Mesendoderm (in vitro differentiated cells): ENCODE measurements around the gene FRMD4B.

ENCODE experiments used
- DNase-seq: peaks from one replicate; pipeline ENCODE4 v3.0.0; 2013
- H2AK5ac ChIP-seq: 2 replicates; pipeline ENCODE4 v1.6.1; 2013; ENCODE audit warnings: low read length, inconsistent platforms
- H2BK120ac ChIP-seq: 2 replicates; pipeline ENCODE4 v1.6.1; 2013; ENCODE audit warnings: low read depth, mild to moderate bottlenecking, low read length, moderate library complexity, mixed read lengths
- H2BK15ac ChIP-seq: replicated peaks from 2 replicates; pipeline ENCODE4 v1.6.1; 2013; ENCODE audit warnings: low read depth, mild to moderate bottlenecking, moderate library complexity
- H2BK5ac ChIP-seq: 2 replicates; pipeline ENCODE4 v1.6.1; 2013; ENCODE audit warnings: low read length, inconsistent platforms
- H3K18ac ChIP-seq: 2 replicates; pipeline ENCODE4 v1.6.1; 2013; ENCODE audit warnings: mild to moderate bottlenecking, low read length, mixed read lengths
- H3K23ac ChIP-seq: one replicate; pipeline ENCODE4 v1.6.1; 2013; ENCODE audit warnings: low read length
- H3K27ac ChIP-seq: 2 replicates; pipeline ENCODE4 v1.5.1; 2013; ENCODE audit warnings: low read depth, mild to moderate bottlenecking, inconsistent platforms, low read length, moderate library complexity
- H3K27me3 ChIP-seq: 2 replicates; pipeline ENCODE4 v1.6.1; 2013; ENCODE audit warnings: low read length, control low read depth, mild to moderate bottlenecking, inconsistent platforms; ENCODE audit not compliant: insufficient read depth, poor library complexity
- H3K36me3 ChIP-seq: 2 replicates; pipeline ENCODE4 v1.6.1; 2013; ENCODE audit warnings: low read length, inconsistent platforms; ENCODE audit not compliant: control insufficient read depth, insufficient read depth
- H3K4ac ChIP-seq: one replicate; pipeline ENCODE4 v1.6.1; 2013; ENCODE audit warnings: low read depth, mild to moderate bottlenecking, low read length, moderate library complexity
- H3K4me1 ChIP-seq: 2 replicates; pipeline ENCODE4 v1.6.1; 2013; ENCODE audit warnings: low read depth, low read length, inconsistent platforms; ENCODE audit not compliant: control insufficient read depth
- H3K4me2 ChIP-seq: 2 replicates; pipeline ENCODE4 v1.6.1; 2013; ENCODE audit warnings: low read length
- H3K4me3 ChIP-seq: 2 replicates; pipeline ENCODE4 v1.5.1; 2013; ENCODE audit warnings: mild to moderate bottlenecking, low read length
- H3K56ac ChIP-seq: one replicate; pipeline ENCODE4 v1.6.1; 2013; ENCODE audit warnings: low read length
- H3K79me1 ChIP-seq: 2 replicates; pipeline ENCODE4 v1.6.1; 2013; ENCODE audit warnings: low read length, inconsistent platforms
- H3K79me2 ChIP-seq: 2 replicates; pipeline ENCODE4 v1.6.1; 2013; ENCODE audit warnings: mild to moderate bottlenecking, low read length; ENCODE audit not compliant: control insufficient read depth, insufficient read depth
- H3K9ac ChIP-seq: 2 replicates; pipeline ENCODE4 v1.6.1; 2013; ENCODE audit warnings: low read length, inconsistent platforms
- H4K5ac ChIP-seq: one replicate; pipeline ENCODE4 v1.6.1; 2013; ENCODE audit warnings: low read length
- H4K8ac ChIP-seq: one replicate; pipeline ENCODE4 v1.6.1; 2013; ENCODE audit warnings: low read depth, mild to moderate bottlenecking, control low read depth, low read length, moderate library complexity
- WGBS: extraction: QIAGEN DNeasy Blood & Tissue Kit; methylation state at CpG from one replicate; pipeline ENCODE4 v1.1.7; 2013; ENCODE audit warnings: low lambda C conversion rate, missing lambda C conversion rate; ENCODE audit not compliant: insufficient coverage; ENCODE audit errors: extremely low coverage; 5-methylcytosine and 5-hydroxymethylcytosine counted together

FRMD4B gene

DNA sequence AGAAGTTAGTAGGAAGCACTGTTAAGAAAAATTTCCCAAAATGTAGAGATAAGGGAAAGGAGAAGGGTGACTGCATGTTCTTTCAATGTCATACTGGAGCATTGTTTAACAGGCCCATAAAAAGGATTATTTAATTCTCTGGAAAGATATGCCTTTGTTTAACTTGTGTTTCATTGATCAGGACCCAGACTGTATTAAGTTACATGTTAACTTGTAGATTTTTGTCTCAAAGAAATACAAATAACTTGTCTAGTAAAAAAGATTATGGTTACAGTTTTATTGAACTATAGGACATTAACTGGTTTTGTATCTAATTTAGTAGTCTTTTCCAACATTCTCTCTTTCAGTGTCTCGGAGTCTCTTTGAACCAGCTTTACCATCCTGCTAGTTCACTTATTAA lies 213.8 kb downstream of the FRMD4B start:
- H4K8ac ChIP-seq: no peak overlapping the region
- DNase-seq: no peak
- no peak overlapping the region for H3K56ac ChIP-seq
- H4K5ac ChIP-seq: no peak overlapping the region
- no peak overlapping the region for H3K23ac ChIP-seq
- H2BK5ac ChIP-seq: no peak overlapping the region
- no peak overlapping the region for H2BK15ac ChIP-seq
- no peak overlapping the region for H3K9ac ChIP-seq
- H3K27ac ChIP-seq: no peak overlapping the region
- H3K27me3 ChIP-seq: no peaks in the 10 kb centered on the region
- H3K4me2 ChIP-seq: no peak overlapping the region
- no peak overlapping the region for H3K4me3 ChIP-seq
- H3K18ac ChIP-seq: no peak overlapping the region
- WGBS: no CpG with 5 or more reads among the region's 1 CpG
- H3K36me3 ChIP-seq: no peaks in the 10 kb centered on the region
- H2BK120ac ChIP-seq: no peak overlapping the region
- H3K79me1 ChIP-seq: no peaks in the 10 kb centered on the region
- H3K4me1 ChIP-seq: no peaks in the 10 kb centered on the region
- no peak overlapping the region for H2AK5ac ChIP-seq
- H3K4ac ChIP-seq: no peak overlapping the region
- no peaks in the 10 kb centered on the region for H3K79me2 ChIP-seq

DNA sequence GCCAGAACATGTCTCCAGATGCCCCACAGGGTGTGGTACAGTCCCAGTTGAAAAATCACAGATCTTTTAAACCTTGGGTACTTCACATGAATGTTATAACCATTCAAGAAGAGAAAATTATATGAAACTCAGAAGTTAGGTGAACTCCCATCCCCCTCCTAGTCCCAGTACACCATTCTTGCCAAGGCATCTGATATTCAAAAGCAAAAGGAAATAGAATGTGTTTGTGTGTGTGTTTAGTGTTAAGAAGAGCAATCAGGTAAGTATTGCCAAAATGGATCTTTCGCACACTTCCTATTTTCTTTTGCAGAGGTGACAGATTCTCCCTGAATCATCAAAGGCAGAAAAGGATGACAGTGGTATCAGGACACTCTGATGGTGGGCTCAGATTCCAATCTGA lies 219.4 kb downstream of the FRMD4B start:
- Histone ChIP-seq H3K4ac (no peak overlapping the region), H3K4me3 (no peak overlapping the region), H3K79me1 (no peaks in the 10 kb centered on the region), H3K56ac (no peak overlapping the region), H3K9ac (no peak overlapping the region), H3K18ac (no peak overlapping the region), H3K23ac (no peak overlapping the region), H3K27ac (no peak overlapping the region), H2BK5ac (no peak overlapping the region), H2BK15ac (no peak overlapping the region), H3K79me2 (no peaks in the 10 kb centered on the region), H3K36me3 (no peaks in the 10 kb centered on the region), H4K5ac (no peak overlapping the region), H3K4me2 (no peak overlapping the region), H2AK5ac (no peak overlapping the region), H2BK120ac (no peak overlapping the region), H3K27me3 (no peaks in the 10 kb centered on the region), H4K8ac (no peak overlapping the region), H3K4me1 (no peaks in the 10 kb centered on the region)
- no CpG with 5 or more reads among the region's 1 CpG for WGBS
- DNase-seq: no peak

DNA sequence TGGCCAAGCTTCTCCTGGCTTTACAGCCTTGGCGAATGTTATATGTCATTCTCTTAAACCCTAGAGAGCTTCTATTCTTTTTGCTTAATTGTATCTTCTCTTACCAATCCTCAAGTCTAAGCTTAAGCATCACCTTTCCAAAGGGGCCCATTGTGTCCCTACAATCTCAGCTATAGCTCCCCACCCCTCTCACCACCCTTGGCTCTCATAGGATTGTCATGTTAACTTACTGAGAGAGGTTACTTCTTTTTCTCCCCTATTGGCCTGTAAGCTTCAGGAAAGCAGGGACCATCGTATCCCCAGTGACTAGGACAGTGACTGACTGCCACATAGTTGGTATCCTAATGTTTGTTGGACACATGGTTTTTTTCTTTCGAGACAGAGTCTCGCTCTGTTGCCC lies 220.1 kb downstream of the FRMD4B start:
- WGBS: no CpG with 5 or more reads among the region's 4 CpGs
- Histone ChIP-seq H3K4me2 (no peak overlapping the region), H3K4ac (no peak overlapping the region), H3K23ac (no peak overlapping the region), H3K27me3 (no peaks in the 10 kb centered on the region), H3K4me3 (no peak overlapping the region), H2BK120ac (no peak overlapping the region), H2AK5ac (no peak overlapping the region), H4K8ac (no peak overlapping the region), H3K79me2 (no peaks in the 10 kb centered on the region), H3K27ac (no peak overlapping the region), H3K56ac (no peak overlapping the region), H4K5ac (no peak overlapping the region), H3K4me1 (no peaks in the 10 kb centered on the region), H3K36me3 (no peaks in the 10 kb centered on the region), H3K18ac (no peak overlapping the region), H3K9ac (no peak overlapping the region), H2BK15ac (no peak overlapping the region), H3K79me1 (no peaks in the 10 kb centered on the region), H2BK5ac (no peak overlapping the region)
- no peak for DNase-seq

DNA sequence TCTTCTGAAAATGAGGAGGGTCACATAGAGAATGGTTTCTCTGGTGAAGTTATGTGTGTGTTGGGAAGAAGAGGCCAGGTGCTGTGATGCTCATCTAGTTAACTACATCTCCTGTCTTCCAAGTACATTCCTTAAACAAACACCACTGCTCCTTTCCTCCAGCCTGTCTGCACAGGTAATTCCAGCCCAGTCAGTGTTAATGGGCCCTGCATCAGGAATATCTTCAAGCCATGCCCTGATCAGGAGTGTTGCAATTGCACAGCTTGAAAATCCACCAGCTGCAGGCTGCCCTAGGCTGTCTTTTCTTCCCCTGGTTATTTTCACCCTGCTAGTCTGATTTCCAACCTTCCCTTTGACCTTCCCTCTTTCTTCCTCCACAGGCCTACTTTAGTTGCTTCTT lies 221.6 kb downstream of the FRMD4B start:
- Histone ChIP-seq H3K23ac (no peak overlapping the region), H3K79me1 (no peaks in the 10 kb centered on the region), H3K4me2 (no peak overlapping the region), H3K4ac (no peak overlapping the region), H2BK120ac (no peak overlapping the region), H3K27me3 (no peaks in the 10 kb centered on the region), H3K56ac (no peak overlapping the region), H3K79me2 (no peaks in the 10 kb centered on the region), H2AK5ac (no peak overlapping the region), H3K9ac (no peak overlapping the region), H2BK15ac (no peak overlapping the region), H2BK5ac (no peak overlapping the region), H4K8ac (no peak overlapping the region), H4K5ac (no peak overlapping the region), H3K18ac (no peak overlapping the region), H3K36me3 (no peaks in the 10 kb centered on the region), H3K27ac (no peak overlapping the region), H3K4me3 (no peak overlapping the region), H3K4me1 (no peaks in the 10 kb centered on the region)
- DNase-seq: no peak

DNA sequence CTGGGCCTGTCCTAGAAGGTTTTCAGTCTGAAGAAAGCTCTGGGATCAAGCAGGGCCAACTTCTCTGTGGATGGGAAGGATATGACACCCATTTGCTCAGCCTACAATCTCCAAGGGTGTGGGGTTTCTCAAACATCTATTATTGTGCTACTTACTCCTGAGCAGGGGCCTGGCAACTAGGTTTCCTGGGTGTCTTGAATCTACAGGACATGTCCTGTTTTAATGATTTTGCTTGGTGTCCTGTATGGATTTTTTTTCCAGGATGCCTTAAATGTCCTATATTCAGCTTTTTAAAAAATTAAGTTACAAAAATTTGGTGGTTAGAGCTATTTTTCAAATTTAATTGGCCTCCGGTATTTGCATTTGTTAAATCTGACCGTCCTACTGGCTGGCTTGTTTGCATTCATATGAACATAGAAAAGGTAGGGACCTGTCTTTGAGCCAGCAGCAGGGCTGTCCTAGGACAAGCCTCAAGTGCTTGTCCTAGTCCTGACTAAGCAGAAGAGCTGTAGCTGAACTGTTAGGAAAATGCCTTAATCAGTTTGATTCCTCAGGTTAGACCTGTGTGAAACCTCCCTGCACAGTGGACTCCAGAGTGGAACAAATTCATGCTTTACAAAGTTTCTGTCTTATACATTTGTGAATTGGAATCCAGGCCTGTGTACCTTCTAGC lies 223.4 kb downstream of the FRMD4B start:
- Histone ChIP-seq H3K4me1 (no peaks in the 10 kb centered on the region), H3K23ac (no peak overlapping the region), H3K4me2 (no peak overlapping the region), H3K27me3 (no peaks in the 10 kb centered on the region), H4K8ac (no peak overlapping the region), H3K79me1 (no peaks in the 10 kb centered on the region), H2BK120ac (no peak overlapping the region), H2BK15ac (no peak overlapping the region), H3K36me3 (no peaks in the 10 kb centered on the region), H4K5ac (no peak overlapping the region), H3K9ac (no peak overlapping the region), H3K4me3 (no peak overlapping the region), H3K18ac (no peak overlapping the region), H2BK5ac (no peak overlapping the region), H3K4ac (no peak overlapping the region), H3K56ac (no peak overlapping the region), H3K27ac (no peak overlapping the region), H3K79me2 (no peaks in the 10 kb centered on the region), H2AK5ac (no peak overlapping the region)
- DNase-seq: no peak
- WGBS: no CpG with 5 or more reads among the region's 2 CpGs

DNA sequence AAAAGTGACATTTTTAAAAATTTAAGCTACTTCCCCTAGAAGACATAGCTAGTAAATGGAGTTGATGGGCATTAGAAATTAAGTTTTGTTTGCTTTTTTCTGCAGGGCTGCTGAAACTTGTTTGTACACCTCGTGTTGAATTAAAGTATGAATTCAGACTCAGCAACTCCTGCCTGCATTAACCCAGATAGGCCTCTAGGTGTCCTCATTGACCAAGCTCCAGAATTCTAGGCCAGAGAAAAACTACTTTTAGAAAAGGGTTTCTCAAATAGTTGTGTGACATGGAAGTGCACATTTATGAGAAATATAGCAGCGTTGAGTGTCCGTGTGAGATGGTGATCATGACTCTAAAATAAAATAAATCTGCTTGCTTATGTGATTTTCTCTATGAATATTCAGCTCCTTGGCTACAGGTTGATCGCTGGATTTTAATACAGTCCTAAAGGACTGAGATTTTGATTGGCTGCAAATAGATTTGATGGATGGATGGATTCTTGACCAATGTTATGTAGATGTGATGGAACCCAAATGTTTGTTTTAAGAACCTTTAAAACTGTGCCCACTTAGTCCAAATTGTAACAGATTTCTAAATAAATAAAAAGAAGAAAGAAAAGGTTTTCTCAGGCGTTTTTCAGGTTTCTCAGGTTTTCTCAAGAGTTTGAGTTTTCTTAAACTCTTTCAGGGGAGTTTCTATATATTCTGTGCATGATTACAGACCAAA lies 224.1 kb downstream of the FRMD4B start:
- Histone ChIP-seq H3K36me3 (no peaks in the 10 kb centered on the region), H3K79me1 (no peaks in the 10 kb centered on the region), H2BK5ac (no peak overlapping the region), H2AK5ac (no peak overlapping the region), H2BK120ac (no peak overlapping the region), H3K27ac (no peak overlapping the region), H3K56ac (no peak overlapping the region), H3K4me3 (no peak overlapping the region), H4K5ac (no peak overlapping the region), H4K8ac (no peak overlapping the region), H2BK15ac (no peak overlapping the region), H3K4ac (no peak overlapping the region), H3K79me2 (no peaks in the 10 kb centered on the region), H3K23ac (no peak overlapping the region), H3K27me3 (no peaks in the 10 kb centered on the region), H3K9ac (no peak overlapping the region), H3K18ac (no peak overlapping the region), H3K4me1 (no peaks in the 10 kb centered on the region), H3K4me2 (no peak overlapping the region)
- peak; percentile 39 for DNase-seq
- WGBS: no CpG with 5 or more reads among the region's 5 CpGs
